Gastrocnemius medialis (tissue), 4 donors: ENCODE data around the gene PIP4P1.

Source experiments
- CTCF ChIP-seq, 5 experiments: fragments of 450-650 bp in 3 of 5; fragments of 200-600 bp in 2 of 5; sonication (generic) in 2 of 5; IDR thresholded peaks in 4 of 5; conservative IDR thresholded peaks in 1 of 5; 1 replicate in 4 of 5; 2 replicates in 1 of 5; pipeline ENCODE4 v1.5.1; 2016 to 2019; ENCODE audit warnings: antibody characterized with exemption in 5 of 5, mild to moderate bottlenecking in 3 of 5, moderate library complexity in 3 of 5
- POLR2A ChIP-seq, 2 donors: fragments of 450-650 bp; IDR thresholded peaks; one replicate each; pipeline ENCODE4 v1.6.1; 2017; ENCODE audit warnings: antibody characterized with exemption in 2 of 2, mild to moderate bottlenecking in 2 of 2, moderate library complexity in 2 of 2

DNA sequence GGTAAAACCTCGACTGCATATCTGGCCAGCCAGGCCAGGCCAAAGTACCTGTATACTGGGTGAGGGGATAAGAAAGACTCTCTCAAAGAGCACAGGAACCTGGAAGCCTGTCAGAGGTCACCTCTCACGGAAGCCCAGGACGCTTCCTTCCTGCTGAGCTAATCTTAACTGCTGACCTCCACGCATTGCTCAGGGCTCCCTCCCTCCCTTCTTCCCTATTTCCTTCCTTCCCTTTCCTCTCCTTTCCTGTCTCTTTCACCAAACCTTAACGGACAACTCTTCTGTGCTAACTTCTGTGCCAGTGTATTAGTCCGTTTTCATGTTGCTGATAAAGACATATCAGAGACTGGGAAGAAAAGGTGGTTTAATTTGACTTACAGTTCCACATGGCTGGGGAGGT, 29.3 kb upstream of the PIP4P1 start:
- TF ChIP-seq CTCF (IDR thresholded peaks at IDR 0.05 in 4 of 5, conservative IDR thresholded peaks at IDR 0.05 in 1 of 5) (no peak), POLR2A (IDR thresholded peaks at IDR 0.05) (no peak)
